Activated CD8-positive, alpha-beta memory T cell treated with anti-CD3 and anti-CD28 coated beads for 1 hour (primary cell): ENCODE results near the gene SLC12A7.

Experiments
- DNase-seq, 2 donors: peaks; one replicate each; pipeline ENCODE4 v3.0.0-alpha.2; 2020; ENCODE audit warnings: low read depth in 1 of 2; ENCODE audit errors: extremely low read depth in 1 of 2

SLC12A7 gene

GRCh38 chr5:1038417-1039209 lies 73.2 kb downstream of the SLC12A7 start:
- no peak for DNase-seq

DNA sequence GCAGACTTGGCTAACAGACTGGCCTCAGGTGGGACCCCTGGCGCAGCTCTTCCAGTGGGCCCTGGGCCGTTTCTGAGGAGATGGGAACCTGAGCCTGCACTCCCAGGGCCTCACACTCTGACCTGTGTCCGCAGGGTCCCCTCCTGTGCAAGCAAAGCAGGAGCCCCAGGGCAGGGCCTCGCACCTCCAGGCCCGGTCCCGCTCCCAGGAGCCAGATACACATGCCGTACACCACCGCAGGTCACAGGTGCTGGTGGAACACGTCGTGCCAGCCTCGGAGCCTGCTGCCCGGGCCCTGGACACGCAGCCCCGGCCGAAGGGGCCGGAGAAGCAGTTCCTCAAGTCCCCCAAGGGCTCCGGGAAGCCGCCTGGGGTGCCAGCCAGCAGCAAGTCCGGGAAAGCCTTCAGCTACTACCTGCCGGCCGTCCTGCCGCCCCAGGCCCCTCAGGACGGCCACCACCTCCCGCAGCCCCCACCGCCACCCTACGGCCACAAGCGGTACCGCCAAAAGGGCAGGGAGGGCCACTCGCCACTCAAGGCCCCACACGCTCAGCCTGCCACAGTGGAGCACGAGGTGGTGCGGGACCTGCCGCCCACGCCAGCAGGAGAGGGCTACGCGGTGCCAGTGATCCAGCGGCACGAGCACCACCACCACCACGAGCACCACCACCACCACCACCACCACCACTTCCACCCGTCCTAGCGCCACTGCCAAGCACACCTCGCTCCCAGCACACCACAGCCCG lies 74.0 kb downstream of the SLC12A7 start:
- DNase-seq = no peak

DNA sequence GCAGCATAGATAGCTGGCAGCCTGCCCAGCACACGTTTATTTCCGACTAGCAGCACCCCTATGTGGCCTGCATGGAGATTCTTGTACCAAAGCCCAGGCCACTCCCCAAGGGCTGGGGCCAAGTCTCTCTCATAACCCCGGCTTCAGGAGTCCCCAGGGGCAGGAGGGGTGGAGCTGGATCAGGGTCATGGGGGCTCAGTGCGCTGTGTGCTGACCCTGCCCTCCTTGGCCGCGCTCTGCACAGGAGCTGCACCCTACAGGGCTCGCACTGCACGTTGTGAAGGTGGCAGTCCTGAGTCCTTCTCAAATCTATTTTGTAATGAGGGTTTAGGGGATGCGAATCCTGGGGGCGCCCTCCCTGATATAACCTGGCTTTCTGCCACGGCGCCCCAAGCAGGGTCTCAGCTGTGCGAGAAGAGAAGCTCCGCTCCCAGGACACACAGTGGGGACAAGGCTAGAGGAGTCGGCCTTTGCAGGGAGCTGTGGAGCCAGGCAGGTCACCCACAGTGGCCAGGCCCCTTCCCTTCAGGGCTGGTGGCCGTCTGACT lies 74.7 kb downstream of the SLC12A7 start:
- DNase-seq = no peak

GRCh38 chr5:1036504-1037122 lies 75.2 kb downstream of the SLC12A7 start:
- no peak for DNase-seq

- no peak for DNase-seq
These were observed 76.2 kb downstream of the SLC12A7 start for GRCh38 chr5:1035421-1036405.

- DNase-seq = no peak
These were observed 76.9 kb downstream of the SLC12A7 start for GRCh38 chr5:1034986-1035385.

GRCh38 chr5:1034421-1034905 lies 77.4 kb downstream of the SLC12A7 start:
- no peak for DNase-seq

- no peak for DNase-seq
These were observed 78.0 kb downstream of the SLC12A7 start for GRCh38 chr5:1033606-1034420.

DNA sequence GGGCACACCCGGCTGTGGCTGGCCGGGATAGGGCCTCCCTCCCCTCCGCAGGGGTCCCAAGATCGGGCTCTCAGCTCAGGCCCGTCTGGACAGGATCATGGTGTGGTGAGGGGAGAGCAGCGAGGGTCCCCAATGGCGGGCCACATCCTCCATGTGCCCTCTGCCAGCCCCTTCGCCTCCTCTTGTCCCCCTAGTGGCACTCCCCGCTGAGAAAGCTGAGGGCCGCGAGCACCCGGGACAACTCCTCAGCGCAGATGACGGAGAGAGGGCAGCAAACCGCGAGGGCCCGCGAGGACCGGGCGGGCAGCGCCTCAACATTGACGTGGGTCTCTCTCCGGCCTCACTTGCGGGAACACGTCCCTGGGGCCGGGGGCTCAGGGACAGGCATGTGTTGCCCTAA lies 78.7 kb downstream of the SLC12A7 start:
- DNase-seq = no peak

- no peak for DNase-seq
These were observed 79.3 kb downstream of the SLC12A7 start for GRCh38 chr5:1032551-1033027.

GRCh38 chr5:1032011-1032410 lies 79.9 kb downstream of the SLC12A7 start:
- no peak for DNase-seq

GRCh38 chr5:1031306-1031959 lies 80.4 kb downstream of the SLC12A7 start:
- no peak for DNase-seq

DNA sequence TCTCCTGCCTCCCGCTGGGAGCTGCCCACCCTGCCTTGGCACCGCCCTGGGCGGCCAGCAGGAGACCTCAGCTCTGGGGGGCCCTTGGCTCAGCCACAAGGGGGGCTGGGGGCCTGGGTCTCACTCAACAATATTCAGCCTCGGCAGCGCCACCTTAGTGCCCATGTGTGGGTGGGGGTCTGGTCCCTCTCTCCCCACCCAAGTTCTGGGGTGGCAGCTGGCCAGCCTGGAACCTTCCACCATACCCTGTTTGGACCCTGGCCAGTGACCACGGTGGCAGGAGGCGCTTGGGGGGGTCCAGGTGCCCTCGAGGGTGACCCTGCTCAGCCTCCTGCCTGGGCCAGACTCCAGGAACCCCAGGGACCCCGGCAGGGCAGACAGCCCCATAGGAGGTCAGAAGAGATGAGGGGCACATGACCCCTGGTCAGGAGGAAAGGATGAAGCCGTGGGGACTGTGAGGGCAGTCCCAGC lies 81.0 kb downstream of the SLC12A7 start:
- no peak for DNase-seq

DNA sequence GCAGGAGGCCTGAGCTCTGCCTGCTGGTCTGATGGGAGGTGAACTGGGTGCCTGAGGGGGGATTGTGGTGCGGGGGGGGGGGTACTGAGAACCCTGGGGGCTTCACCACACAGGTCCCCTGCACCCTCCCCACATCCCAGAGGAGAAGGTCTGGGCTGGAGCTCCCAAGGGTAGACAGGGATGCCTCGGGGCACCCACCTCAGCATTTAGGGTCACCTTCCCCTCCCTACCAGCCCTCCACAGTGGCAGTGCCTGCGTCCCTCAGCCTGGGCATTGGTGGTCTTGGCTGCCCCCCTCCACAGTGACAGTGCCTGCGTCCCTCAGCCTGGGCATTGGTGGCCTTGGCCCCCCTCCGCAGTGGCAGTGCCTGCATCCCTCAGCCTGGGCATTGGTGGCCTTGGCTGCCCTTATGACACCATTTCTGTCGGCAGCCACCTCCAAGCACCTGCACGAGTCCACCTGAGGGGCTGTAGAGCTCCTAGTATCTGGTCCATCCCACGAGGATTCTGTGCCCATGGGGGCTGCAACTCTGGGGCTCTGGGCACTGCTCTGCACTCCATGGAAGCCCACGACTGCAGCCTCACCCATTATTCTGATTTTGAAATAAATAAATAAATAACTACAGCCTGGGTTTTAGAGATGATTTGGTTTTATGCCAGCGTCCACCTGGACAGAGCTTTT lies 81.8 kb downstream of the SLC12A7 start:
- DNase-seq = no peak

DNA sequence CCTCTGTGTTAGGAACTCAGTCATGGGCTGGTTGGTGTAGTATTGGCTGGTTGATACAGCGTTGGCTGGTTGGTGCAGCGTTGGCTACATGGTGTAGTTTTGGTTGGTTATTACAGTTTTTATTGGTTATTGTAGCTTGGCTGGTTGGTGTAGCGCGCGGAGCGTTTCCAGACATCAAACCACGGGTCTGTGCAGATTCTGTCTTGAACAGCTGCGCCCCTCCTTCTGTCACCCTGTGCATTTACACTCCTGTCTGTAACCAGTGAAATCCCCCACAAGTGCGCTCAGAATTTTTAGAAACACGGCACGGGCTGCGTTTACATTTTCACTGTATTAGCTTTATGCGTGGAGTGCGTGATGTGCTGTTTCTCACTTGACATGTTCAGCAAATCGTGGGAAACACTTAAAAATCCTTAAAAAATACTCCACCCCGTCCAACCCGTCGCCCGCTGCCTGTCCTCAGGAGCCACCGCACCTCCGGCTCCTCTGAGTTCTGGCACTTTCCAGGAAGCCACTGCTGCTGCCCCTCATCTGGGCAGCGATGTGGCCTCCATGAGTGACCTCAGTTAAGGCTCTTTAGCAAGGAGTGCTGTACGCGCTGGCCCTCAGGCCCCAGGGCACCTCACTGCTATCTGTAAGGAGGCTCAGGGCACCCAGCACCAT lies 82.5 kb downstream of the SLC12A7 start:
- DNase-seq = no peak

- DNase-seq = no peak
These were observed 83.2 kb downstream of the SLC12A7 start for GRCh38 chr5:1028481-1029281.
